DMS79 (cell line): ENCODE data around the gene AGAP2.
"Not testable (repeated sequence)": the region's sequence is repeated elsewhere in the genome, so short reads cannot be mapped to it uniquely, and the experiment has no call there.

Experiments used
- DNase-seq: peaks from one replicate; lab custom pipeline; 2025; lab: John Stamatoyannopoulos, UW

AGAP2 gene

GRCh38 chr12:57738661-57739237 lies at the start of gene AGAP2:
Gene AGAP2, minus strand, starts transcription at chr12:57738742. Its CDS starts 496 bp downstream, at chr12:57738246.
- DNase-seq: no peak

DNA sequence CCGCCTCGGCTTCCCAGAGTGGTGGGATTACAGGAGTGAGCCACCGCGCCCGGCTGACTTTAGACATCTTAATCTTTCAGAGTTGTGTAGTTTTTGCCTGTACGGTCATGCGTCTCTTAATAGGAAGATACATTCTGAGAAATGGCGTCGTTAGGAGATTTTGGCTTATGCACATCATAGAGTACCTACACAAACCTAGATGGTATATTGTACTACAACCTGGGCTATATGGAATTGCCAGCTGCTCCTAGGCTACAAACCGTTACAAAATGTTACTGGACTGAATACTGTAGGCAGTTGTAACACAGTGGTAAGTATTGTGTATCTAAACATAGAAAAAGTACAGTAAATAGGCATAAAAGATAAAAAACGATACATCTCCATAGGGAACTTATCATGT lies 45.3 kb upstream of the AGAP2 start:
- no peak for DNase-seq

DNA sequence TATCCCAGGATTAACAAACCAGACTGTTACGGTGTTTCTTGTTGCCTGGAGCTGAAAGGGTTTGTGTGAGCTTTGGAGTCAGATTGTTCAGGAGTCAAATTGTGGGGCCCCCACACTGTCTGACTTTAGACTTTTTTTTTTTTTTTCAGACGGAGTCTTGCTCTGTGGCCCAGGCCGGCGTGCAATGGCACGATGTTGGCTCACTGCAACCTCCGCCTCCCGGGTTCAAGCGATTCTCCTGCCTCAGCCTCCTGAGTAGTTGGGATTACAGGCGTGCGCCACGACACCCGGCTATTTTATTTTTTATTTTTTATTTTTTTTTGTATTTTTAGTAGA lies 44.9 kb upstream of the AGAP2 start:
- no peak for DNase-seq

- DNase-seq: peak; percentile 52
Measured at GRCh38 chr12:57782608-57783465, 44.3 kb upstream of the AGAP2 start, which contains the start of gene TSFM. Gene TSFM, plus strand, starts transcription at chr12:57782787. Its CDS starts 15 bp downstream, at chr12:57782802.

GRCh38 chr12:57782243-57782607 lies 43.7 kb upstream of the AGAP2 start:
- no peak for DNase-seq

DNA sequence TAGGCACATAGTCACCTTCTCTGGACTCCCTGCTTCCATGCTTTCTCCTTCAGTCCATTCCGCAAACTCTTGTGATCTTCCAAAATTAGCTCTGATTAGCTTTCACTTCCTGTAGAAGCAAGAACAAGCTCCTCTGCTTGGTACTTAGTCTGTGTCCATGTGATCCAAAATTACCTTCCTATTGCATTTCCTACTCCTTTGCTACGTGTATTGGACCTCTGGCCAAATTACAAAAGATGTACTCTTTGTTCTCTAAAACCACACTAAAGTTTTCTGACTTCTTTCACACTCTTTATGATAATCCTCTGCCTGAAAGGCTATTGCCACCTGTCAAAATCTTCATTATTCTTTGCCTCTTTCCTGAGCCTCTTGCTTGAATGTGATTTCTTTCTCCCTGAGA lies 43.3 kb upstream of the AGAP2 start:
- DNase-seq: no peak

DNA sequence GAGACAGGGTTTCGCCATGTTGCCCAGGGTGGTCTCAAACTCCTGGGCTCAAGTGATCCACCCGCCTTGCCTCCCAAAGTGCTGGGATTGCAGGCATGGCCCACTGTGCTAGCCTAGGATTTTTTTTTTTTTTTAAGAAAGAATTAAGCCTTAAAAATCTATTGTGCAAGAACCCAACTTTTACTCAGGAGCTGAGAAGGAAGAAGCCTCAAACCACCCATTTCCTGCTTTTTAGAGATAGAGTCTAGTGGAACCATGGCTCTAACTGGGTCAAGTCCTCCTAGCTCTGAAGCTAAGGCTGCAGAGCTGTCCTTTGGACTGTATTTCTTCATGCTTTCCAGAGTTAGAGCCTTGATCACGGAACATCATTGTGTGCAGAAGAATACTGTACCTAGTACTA lies 42.7 kb upstream of the AGAP2 start:
- no peak for DNase-seq

- no peak for DNase-seq
Measured at GRCh38 chr12:57780284-57780897, 41.8 kb upstream of the AGAP2 start.

- no peak for DNase-seq
Measured at GRCh38 chr12:57779736-57780135, 41.2 kb upstream of the AGAP2 start.

DNA sequence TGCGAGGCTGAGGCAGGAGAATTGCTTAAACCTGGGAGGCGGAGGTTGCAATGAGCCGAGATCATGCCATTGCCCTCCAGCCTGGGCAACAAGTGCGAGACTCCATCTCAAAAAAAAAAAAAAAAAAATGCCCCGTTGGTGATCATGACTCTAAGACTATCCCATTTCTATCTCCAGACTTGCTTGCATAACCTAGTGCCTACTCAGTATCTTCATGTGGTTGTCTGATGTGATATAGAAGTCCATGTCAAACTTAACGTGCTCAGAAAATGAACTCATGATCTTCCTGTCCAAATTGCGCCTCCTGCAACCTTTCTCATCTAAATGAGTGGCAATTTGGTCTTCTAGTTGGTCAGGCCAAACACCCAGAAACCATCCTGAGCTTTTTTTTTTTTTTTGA lies 39.4 kb upstream of the AGAP2 start:
- no peak for DNase-seq

- no peak for DNase-seq
Measured at GRCh38 chr12:57777367-57777766, 38.8 kb upstream of the AGAP2 start.

GRCh38 chr12:57776247-57776587 lies 37.7 kb upstream of the AGAP2 start:
- DNase-seq: no peak

DNA sequence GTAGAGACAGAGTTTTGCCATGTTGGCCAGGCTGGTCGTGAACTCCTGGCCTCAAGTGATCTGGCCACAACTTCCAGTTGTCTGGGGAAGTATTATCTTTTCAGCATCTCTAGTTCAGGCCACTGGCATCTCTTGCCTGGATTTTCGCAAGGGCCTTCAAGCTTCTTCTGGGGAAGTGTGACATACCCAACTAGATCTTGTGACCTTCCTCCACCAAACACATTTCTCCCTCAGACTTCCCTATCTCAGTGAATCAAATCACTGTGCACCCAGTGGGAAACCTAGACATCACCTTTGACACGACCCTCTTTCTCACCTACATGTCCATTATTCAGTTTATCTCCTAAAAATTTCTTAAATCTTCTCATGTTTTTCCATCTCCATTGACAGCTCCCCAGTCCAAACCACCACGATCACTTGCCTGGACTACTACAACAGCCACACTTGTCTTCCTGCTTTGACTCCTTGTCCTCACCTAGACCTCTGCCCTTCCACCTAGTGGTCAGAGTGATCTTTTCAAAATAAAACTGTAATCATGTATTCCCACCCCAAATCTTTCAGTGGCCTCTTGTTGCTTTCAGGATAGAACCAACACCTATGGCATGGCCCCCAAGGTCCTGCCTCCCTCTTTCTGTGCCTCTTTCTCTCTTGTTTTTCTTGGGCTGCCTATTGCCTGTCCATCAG lies 37.2 kb upstream of the AGAP2 start:
- no peak for DNase-seq

- DNase-seq: no peak
Measured at GRCh38 chr12:57775044-57775443, 36.5 kb upstream of the AGAP2 start.

GRCh38 chr12:57774634-57775033 lies 36.1 kb upstream of the AGAP2 start:
- DNase-seq: not testable (repeated sequence)

- DNase-seq: no peak
Measured at GRCh38 chr12:57772429-57773322, 34.1 kb upstream of the AGAP2 start, which contains the start of gene EEF1AKMT3. Gene EEF1AKMT3, plus strand, starts transcription at chr12:57772614. Its CDS starts 111 bp downstream, at chr12:57772725.

GRCh38 chr12:57771873-57772428 lies 33.4 kb upstream of the AGAP2 start, which contains the start of gene METTL1:
Gene METTL1, minus strand, starts transcription at chr12:57772105. Its CDS starts 22 bp downstream, at chr12:57772083.
- DNase-seq: peak; percentile 86

DNA sequence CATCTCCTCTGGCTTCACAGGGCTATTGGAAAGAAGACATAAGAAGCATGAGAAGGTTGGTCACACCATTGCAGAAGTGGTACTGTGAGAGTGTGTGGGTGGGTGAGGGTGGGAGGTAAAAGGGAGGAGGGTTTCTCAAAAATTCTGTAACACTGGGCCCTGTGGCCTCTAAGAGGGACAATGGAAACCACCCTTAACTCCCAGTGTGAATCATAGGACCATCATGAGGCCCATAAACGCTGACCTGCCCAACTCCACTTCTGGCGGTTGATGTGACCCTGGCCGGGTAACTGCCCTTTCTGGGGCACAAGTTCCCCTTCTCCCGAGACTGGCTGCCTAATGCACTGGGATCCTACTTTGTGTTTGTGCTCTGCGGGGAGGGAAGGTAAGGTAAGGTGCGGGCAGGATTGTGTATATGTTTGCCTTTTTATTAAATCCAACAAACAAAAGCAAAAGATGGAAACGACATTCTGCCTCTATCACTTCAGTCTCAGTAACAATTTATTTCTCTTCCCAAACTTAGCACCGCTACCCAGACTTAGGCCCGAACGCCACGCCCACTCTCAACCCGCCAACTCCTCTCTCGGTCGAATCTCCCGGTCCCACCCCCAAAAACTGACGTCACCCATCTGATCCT lies 32.8 kb upstream of the AGAP2 start:
- no peak for DNase-seq

DNA sequence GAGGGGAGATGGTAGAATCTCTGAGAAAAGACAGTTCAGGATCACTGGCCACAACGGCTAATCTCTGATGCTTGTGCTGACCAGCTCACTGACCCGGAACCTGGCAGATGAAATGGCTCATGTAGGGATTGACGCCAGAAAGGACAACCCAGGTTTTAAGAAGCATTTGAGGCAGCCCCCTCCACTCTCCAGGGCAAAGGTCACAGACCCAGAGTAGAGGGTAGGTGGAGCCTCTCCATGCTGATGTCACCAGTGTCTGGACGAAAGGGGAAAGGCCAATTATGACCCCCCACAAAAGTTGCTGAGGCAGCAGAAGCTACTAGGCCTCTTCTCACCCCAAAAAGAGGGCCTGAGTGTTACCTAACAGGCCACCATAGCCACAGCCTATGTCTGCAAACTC lies 32.2 kb upstream of the AGAP2 start:
- no peak for DNase-seq

DNA sequence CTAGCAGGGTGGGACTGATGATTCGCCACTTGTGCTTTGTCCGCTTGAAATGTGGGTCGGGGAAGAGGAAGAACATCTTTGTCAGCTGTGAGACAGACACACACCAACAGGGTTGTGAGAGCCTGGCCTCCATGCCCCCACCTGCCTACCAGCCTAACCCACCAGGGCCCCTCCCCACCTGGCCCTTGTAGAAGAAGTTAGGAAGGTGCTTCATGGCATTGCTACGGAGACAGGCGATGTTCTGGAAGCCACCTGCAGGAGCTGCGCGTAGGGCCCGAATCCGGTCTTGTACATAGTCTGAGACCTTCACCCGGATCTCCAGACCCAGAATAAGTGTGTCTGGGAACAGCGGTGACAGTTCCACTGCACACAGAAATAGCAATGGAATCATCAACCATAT lies 31.1 kb upstream of the AGAP2 start:
- DNase-seq: no peak

- no peak for DNase-seq
Measured at GRCh38 chr12:57767876-57768275, 29.3 kb upstream of the AGAP2 start.
